Measurements from ENCODE around the gene FRMD4B.
A peak's percentile ranks its signal among the peaks of the same experiment; 100 is the strongest.

Gene FRMD4B

GRCh38 chr3:69321301-69322157, 64.4 kb downstream of the FRMD4B start:
- DNase-seq, result no peak

DNA sequence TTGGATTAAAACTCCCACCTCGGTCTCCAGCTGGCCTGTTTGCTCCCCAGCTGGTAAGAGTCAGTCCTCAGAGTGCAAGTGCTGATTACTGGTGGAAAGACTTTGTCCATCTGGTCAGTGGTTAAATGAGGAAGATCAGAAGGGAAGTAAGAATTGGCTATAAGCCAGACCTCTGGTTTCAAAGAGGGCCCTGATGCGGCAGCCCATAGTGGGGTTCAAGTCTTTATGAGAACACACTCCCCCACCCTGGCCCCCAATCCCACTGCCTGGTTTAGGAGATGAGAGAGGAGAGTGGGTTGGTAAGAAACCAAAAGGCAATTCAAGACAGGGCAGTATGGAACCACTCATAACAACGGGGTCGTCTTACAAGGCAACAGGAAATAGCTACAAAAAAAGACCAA, 65.0 kb downstream of the FRMD4B start:
- DNase-seq, result no peak

DNA sequence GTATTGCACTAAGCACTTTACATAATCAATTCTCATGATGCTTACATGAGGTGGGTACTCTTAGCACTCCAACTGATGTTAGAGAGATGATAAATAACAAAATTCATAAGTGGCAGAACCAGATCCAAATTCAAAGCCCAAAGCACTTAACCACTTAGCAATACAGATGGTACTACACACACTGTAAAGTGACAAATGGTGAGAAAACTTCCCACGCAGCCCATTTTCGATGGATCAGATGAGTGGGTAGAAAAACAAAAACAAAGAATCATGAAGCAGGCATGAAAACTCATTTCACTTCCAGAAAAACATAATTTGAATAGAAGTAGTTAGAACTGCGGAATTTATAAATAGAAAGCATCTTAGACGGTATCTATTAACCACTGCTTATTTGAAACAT, 66.2 kb downstream of the FRMD4B start:
- no peak for DNase-seq

- DNase-seq, result no peak
Measured at GRCh38 chr3:69318410-69318809, 67.5 kb downstream of the FRMD4B start.

DNA sequence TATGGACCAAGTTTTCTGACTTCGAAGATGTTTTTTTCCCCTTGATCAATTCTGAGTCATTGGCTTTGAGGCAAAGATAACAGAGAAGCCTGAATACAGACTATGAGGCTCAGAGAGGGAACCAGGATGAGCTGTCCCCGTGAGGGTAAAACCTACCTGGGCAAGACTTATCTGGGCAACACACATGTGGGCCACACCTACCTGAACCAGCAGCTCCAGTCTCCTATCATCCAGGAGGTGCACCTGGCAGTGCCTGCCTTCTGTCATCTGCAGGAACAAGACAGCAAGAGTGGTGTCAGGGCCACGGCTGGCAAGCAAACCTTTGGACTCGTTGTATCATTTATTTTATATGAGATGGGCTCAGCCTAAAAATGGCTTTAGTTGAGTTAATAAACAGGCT, 72.6 kb downstream of the FRMD4B start:
- no peak for DNase-seq

- no peak for DNase-seq
Measured at GRCh38 chr3:69309814-69310213, 76.1 kb downstream of the FRMD4B start.

- DNase-seq, result peak; percentile 65
Measured at GRCh38 chr3:69306239-69307185, 79.4 kb downstream of the FRMD4B start.

DNA sequence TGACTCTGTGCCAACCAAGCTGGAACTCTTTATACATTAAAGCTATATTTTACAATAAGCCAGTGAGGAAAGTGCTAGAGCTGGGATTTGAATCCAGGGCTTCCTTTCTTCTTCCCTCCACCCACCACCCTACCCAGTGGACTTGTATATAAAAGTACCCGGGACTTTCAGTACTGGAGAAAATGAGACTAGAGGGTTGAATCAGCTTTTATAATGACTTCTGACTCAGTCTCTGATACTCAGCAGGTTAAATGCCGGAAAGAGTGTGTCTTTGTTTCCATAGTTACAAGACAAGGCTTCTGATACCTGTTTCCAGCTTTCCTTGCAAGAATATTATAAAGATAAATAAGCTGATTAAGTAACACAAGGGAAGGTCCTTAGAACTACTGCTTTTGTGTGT, 80.9 kb downstream of the FRMD4B start:
- DNase-seq, result peak; percentile 13

- no peak for DNase-seq
Measured at GRCh38 chr3:69304396-69304795, 81.5 kb downstream of the FRMD4B start.

- no peak for DNase-seq
Measured at GRCh38 chr3:69300296-69300695, 85.6 kb downstream of the FRMD4B start.

- no peak for DNase-seq
Measured at GRCh38 chr3:69299344-69299743, 86.5 kb downstream of the FRMD4B start.

GRCh38 chr3:69297501-69297900, 88.4 kb downstream of the FRMD4B start:
- no peak for DNase-seq

DNA sequence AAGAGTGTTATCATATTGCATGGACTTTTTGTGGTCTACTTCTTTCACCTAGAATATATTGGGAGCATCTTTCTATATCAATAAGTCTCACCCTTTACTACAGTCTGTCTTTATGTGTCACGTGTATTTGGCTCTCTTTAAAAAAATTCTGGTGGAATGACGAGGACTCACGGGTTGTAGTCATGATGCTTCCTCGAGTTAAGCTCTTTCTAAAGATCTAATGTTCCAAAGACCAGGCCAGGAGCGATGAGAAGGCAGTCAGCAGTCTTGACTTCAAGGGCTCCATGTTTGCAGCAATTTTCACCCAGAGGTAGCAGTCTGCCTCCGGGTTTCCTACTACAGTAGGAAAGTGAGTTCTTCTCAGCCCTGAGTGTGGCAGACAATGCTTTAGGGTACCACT, 88.9 kb downstream of the FRMD4B start:
- DNase-seq, result no peak

- DNase-seq, result no peak
Measured at GRCh38 chr3:69294014-69294766, 91.7 kb downstream of the FRMD4B start.

DNA sequence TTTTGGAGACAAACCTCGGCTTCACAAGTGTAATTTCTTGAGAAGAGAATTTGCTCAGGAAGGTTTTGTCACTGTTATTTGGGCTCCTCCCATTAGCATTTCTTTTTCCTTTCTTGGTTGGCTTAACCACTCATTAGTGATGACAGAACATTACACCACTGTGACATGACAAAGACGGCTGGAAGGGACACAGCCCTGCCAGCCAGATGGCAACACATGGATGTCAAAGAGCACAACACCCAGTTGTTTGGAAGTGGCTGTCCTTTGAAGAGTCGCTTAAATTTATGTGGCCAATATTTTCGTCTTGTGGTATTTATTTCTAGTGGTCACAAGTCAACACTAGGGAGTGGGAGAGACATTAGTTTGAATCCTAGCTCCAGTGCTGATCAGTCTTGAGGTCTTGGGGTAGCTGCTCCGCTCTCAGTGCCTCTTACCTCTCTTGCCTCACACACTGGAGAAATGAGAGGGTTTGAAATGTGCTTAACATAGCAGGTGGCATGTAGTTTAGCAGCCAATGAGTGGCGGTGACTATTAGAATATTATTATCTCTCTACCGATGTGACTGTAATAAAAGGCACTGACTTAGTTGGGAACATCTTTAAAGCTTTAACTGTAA, 92.8 kb downstream of the FRMD4B start:
- DNase-seq, result no peak

- no peak for DNase-seq
Measured at GRCh38 chr3:69292185-69292584, 93.7 kb downstream of the FRMD4B start.

DNA sequence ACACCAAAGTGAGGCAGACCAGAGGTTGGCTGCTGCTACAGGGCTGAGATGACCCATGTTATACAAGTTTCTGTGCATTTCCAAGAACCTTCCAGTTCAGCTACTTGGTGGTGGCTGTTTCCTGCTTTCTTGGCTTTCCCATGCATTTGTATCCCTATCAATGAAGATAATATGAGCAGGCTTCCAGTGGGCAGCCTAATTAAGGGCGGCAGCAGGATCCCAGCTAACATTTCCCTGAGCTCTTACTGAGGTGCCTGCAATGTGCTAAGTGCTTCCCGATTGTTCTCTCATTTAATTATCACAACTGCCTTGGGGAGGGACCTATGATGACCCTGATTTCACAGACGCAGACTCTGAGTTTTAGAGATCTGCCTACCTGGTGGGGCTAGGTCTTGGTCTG, 95.5 kb downstream of the FRMD4B start:
- no peak for DNase-seq

GRCh38 chr3:69290006-69290405, 95.9 kb downstream of the FRMD4B start:
- no peak for DNase-seq

- DNase-seq, result peak; percentile 15
Measured at GRCh38 chr3:69288161-69288895, 97.6 kb downstream of the FRMD4B start.

- DNase-seq, result no peak
Measured at GRCh38 chr3:69283913-69284611, 101.8 kb downstream of the FRMD4B start.

- no peak for DNase-seq
Measured at GRCh38 chr3:69283496-69283895, 102.4 kb downstream of the FRMD4B start.

Data from activated naive CD4-positive, alpha-beta T cell treated with anti-CD3 and anti-CD28 coated beads, Interleukin-2, amount 50 U/mL, for 16 hours (primary cell).